DND-41 (cell line): Measurements from ENCODE around the gene GSTA4.

ENCODE experiments used
- ATAC-seq: fragments of 200-7000 bp; cut with Tn5 transposase; 3 replicates; pipeline ENCODE4 v1.9.1; 2021; ENCODE audit warnings: low read depth; ENCODE audit not compliant: insufficient read depth
- DNase-seq: peaks from one replicate; pipeline ENCODE4 v3.0.0-alpha.2; 2020
- H2AFZ ChIP-seq: 2 replicates; pipeline ENCODE4 v1.6.0; 2012; ENCODE audit warnings: low read depth, low read length
- H3K27ac ChIP-seq: 2 replicates; pipeline ENCODE4 v1.5.1; 2012; ENCODE audit warnings: low read length, inconsistent platforms
- H3K27me3 ChIP-seq: fragments of 200-600 bp; sonication (generic); 2 replicates; pipeline ENCODE4 v1.6.0; 2012; ENCODE audit warnings: low read length, mild to moderate bottlenecking, inconsistent platforms; ENCODE audit not compliant: insufficient read depth, poor library complexity
- H3K36me3 ChIP-seq: 2 replicates; pipeline ENCODE4 v1.5.1; 2012; ENCODE audit warnings: low read length, inconsistent platforms; ENCODE audit not compliant: insufficient read depth
- H3K4me1 ChIP-seq: 2 replicates; pipeline ENCODE4 v1.5.1; 2012; ENCODE audit warnings: mild to moderate bottlenecking, low read length; ENCODE audit not compliant: insufficient read depth
- H3K4me2 ChIP-seq: 2 replicates; pipeline ENCODE4 v1.6.0; 2012; ENCODE audit warnings: mild to moderate bottlenecking, moderate library complexity, low read length, inconsistent platforms; ENCODE audit not compliant: insufficient read depth
- H3K4me3 ChIP-seq, 2 experiments: fragments of 200-600 bp in 1 of 2; shearing (Covaris generic) in 1 of 2; 2 replicates each; pipeline ENCODE4 v1.5.1; 2012 to 2016; ENCODE audit warnings: inconsistent platforms in 2 of 2, low read length in 2 of 2, mild to moderate bottlenecking in 2 of 2, low read depth in 1 of 2, moderate library complexity in 1 of 2
- H3K79me2 ChIP-seq: 2 replicates; pipeline ENCODE4 v1.6.0; 2012; ENCODE audit warnings: low read length, inconsistent platforms; ENCODE audit not compliant: insufficient read depth
- H3K9ac ChIP-seq: 2 replicates; pipeline ENCODE4 v1.6.0; 2012; ENCODE audit warnings: low read depth, mild to moderate bottlenecking, inconsistent platforms, low read length, moderate library complexity
- H3K9me3 ChIP-seq: 2 replicates; pipeline ENCODE4 v1.5.1; 2012; ENCODE audit warnings: low read length, moderate library complexity, mild to moderate bottlenecking, inconsistent platforms; ENCODE audit not compliant: insufficient read depth, severe bottlenecking
- H4K20me1 ChIP-seq: 2 replicates; pipeline ENCODE4 v1.6.0; 2012; ENCODE audit warnings: low read length; ENCODE audit not compliant: insufficient read depth
- CTCF ChIP-seq: IDR thresholded peaks from 2 replicates; pipeline ENCODE4 v1.5.1; 2012; ENCODE audit warnings: borderline replicate concordance, low read length, moderate library complexity, mild to moderate bottlenecking; ENCODE audit not compliant: poor library complexity, severe bottlenecking; ENCODE audit errors: extremely low read depth
- EZH2 ChIP-seq: IDR thresholded peaks from 3 replicates; pipeline ENCODE4 v1.6.1; 2012; ENCODE audit warnings: borderline replicate concordance, low read depth, mild to moderate bottlenecking, moderate library complexity, low read length, inconsistent platforms; ENCODE audit not compliant: severe bottlenecking

GSTA4 gene

GRCh38 chr6:52999456-52999855 lies 4.4 kb upstream of the GSTA4 start:
- H3K79me2 ChIP-seq, result no peaks in the 10 kb centered on the region
- H2AFZ ChIP-seq, result no peak overlapping the region
- TF ChIP-seq CTCF (no peak), EZH2 (no peak)
- H3K27ac ChIP-seq, result no peak overlapping the region
- H3K36me3 ChIP-seq, result peaks cover 16% of the 10 kb centered on the region
- no peak overlapping the region for H3K4me2 ChIP-seq
- H3K9me3 ChIP-seq, result no peaks in the 10 kb centered on the region
- H4K20me1 ChIP-seq, result no peaks in the 10 kb centered on the region
- H3K4me3 ChIP-seq, result no peak overlapping the region
- H3K27me3 ChIP-seq, result no peaks in the 10 kb centered on the region
- DNase-seq (no peak), ATAC-seq (no peak)
- H3K4me1 ChIP-seq, result peaks cover 20% of the 10 kb centered on the region
- H3K9ac ChIP-seq, result no peak overlapping the region

DNA sequence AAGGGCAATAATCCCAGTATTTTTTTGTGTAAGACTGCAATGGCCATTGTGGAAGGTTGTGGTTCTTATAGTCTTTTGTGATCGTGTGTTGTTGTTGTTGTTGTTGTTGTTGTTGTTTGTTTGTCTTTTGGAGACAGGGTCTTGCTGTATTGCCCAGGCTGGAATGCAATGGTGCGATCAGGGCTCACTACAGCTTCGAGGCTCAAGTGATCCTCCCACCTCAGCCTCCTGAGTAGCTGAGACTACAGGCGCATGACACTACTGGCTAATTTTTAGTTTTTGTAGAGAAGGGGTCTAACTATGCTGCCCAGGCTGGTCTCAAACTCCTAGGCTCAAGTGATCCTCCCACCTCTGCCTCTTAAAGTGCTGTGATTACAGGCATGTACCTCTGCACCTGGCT lies 3.5 kb upstream of the GSTA4 start:
- Histone ChIP-seq H3K9me3 (no peaks in the 10 kb centered on the region), H3K79me2 (no peaks in the 10 kb centered on the region), H3K27me3 (no peaks in the 10 kb centered on the region), H4K20me1 (no peaks in the 10 kb centered on the region), H3K36me3 (peaks cover 8% of the 10 kb centered on the region; the same call in 1 of the 2 replicates), H3K4me3 (no peak overlapping the region), H3K9ac (no peak overlapping the region), H3K4me1 (peaks cover 27% of the 10 kb centered on the region), H3K27ac (no peak overlapping the region), H2AFZ (no peak overlapping the region), H3K4me2 (no peak overlapping the region)
- DNase-seq (no peak), ATAC-seq (no peak)
- TF ChIP-seq EZH2, result no peak
- no peak for TF ChIP-seq CTCF

GRCh38 chr6:52995913-52996645 lies 995 bp upstream of the GSTA4 start:
- Histone ChIP-seq H3K36me3 (no peaks in the 10 kb centered on the region), H3K9ac (peak overlapping the region; percentile 72; the same call in 1 of the 2 replicates), H3K27me3 (no peaks in the 10 kb centered on the region), H3K79me2 (no peaks in the 10 kb centered on the region), H3K4me2 (peak overlapping the region; percentile 79), H3K4me3 (peak overlapping the region in 1 of 2 experiments; percentile 87; a peak in 2 of 4 replicates), H3K9me3 (no peaks in the 10 kb centered on the region), H3K27ac (no peak overlapping the region; the same call in 1 of the 2 replicates), H4K20me1 (no peaks in the 10 kb centered on the region), H2AFZ (no peak overlapping the region), H3K4me1 (peaks cover 27% of the 10 kb centered on the region)
- ATAC-seq, result peak; percentile 4; the same call in 1 of the 3 replicates
- no peak for TF ChIP-seq EZH2
- no peak for TF ChIP-seq CTCF
- peak; percentile 42 for DNase-seq
